ENCODE results near the gene DDX27.

DDX27 gene

GRCh38 chr20:49277786-49278035 lies 58.5 kb downstream of the DDX27 start:
- H3K4me1 ChIP-seq (ENCODE audit: control insufficient read depth, low read depth, low read length) = no peaks in the 10 kb centered on the region

GRCh38 chr20:49278036-49278817 lies 59.0 kb downstream of the DDX27 start, which contains the start of gene ZNFX1:
Gene ZNFX1, minus strand, starts transcription at chr20:49278057. Its CDS starts 2,218 bp downstream, at chr20:49275839.
- Histone ChIP-seq H3K79me1 (ENCODE audit: low read length) (peaks cover 11% of the 10 kb centered on the region), H2AK5ac (ENCODE audit: low read length) (peak within 1 kb of the TSS; percentile 60), H3K18ac (ENCODE audit: low read length) (peak within 1 kb of the TSS; percentile 99), H4K5ac (ENCODE audit: low read length) (no peak within 1 kb of the TSS), H2BK5ac (ENCODE audit: low read length) (peak within 1 kb of the TSS; percentile 92), H3K79me2 (ENCODE audit: control insufficient read depth, insufficient read depth, low read length) (peaks cover 72% of the 10 kb centered on the region), H4K8ac (ENCODE audit: low read depth, low read length) (no peak within 1 kb of the TSS), H3K4me2 (ENCODE audit: low read length) (peak within 1 kb of the TSS; percentile 66), H3K4me3 (ENCODE audit: low read length) (peak within 1 kb of the TSS; percentile 83), H3K9ac (ENCODE audit: low read length) (peak within 1 kb of the TSS; percentile 96), H2BK15ac (replicated peaks; ENCODE audit: low read depth) (no peak within 1 kb of the TSS), H3K27me3 (ENCODE audit: insufficient read depth, low read length, poor library complexity) (no peaks in the 10 kb centered on the region), H3K4me1 (ENCODE audit: control insufficient read depth, low read depth, low read length) (no peaks in the 10 kb centered on the region), H3K23ac (ENCODE audit: low read length) (no peak within 1 kb of the TSS), H3K27ac (ENCODE audit: low read depth, low read length) (peak within 1 kb of the TSS; percentile 99), H3K56ac (ENCODE audit: low read length) (peak within 1 kb of the TSS; percentile 98), H3K36me3 (ENCODE audit: control insufficient read depth, insufficient read depth, low read length) (peaks cover 34% of the 10 kb centered on the region), H3K4ac (ENCODE audit: low read depth, low read length) (peak within 1 kb of the TSS; percentile 89), H2BK120ac (ENCODE audit: low read depth, low read length) (peak within 1 kb of the TSS; percentile 86)
- DNase-seq = peak; percentile 99
- WGBS (ENCODE audit: extremely low coverage, insufficient coverage, low lambda C conversion rate) = no CpG with 5 or more reads among the region's 80 CpGs

More at GRCh38 chr20:49277786-49278035, 58.5 kb downstream of the DDX27 start:
- peaks cover 29% of the 10 kb centered on the region for H3K36me3 ChIP-seq (ENCODE audit: control insufficient read depth, insufficient read depth, low read length)
- peaks cover 67% of the 10 kb centered on the region for H3K79me2 ChIP-seq (ENCODE audit: control insufficient read depth, insufficient read depth, low read length)
- H3K27ac ChIP-seq (ENCODE audit: low read depth, low read length) = peak overlapping the region; percentile 99
- H3K56ac ChIP-seq (ENCODE audit: low read length) = peak overlapping the region; percentile 98
- no peak overlapping the region for H4K8ac ChIP-seq (ENCODE audit: low read depth, low read length)
- H3K9ac ChIP-seq (ENCODE audit: low read length) = peak overlapping the region; percentile 96
- no peak overlapping the region for H2BK120ac ChIP-seq (ENCODE audit: low read depth, low read length)
- no peak overlapping the region for H2BK5ac ChIP-seq (ENCODE audit: low read length)
- peak overlapping the region; percentile 17 for H3K4ac ChIP-seq (ENCODE audit: low read depth, low read length)
- H3K79me1 ChIP-seq (ENCODE audit: low read length) = peaks cover 11% of the 10 kb centered on the region
- whole genome bisulfite sequencing (ENCODE audit: extremely low coverage, insufficient coverage, low lambda C conversion rate) = no CpG with 5 or more reads among the region's 22 CpGs
- peak overlapping the region; percentile 46 for H3K4me2 ChIP-seq (ENCODE audit: low read length)
- DNase-seq = no peak
- H3K18ac ChIP-seq (ENCODE audit: low read length) = peak overlapping the region; percentile 54
- H2AK5ac ChIP-seq (ENCODE audit: low read length) = no peak overlapping the region
- no peaks in the 10 kb centered on the region for H3K27me3 ChIP-seq (ENCODE audit: insufficient read depth, low read length, poor library complexity)
- peak overlapping the region; percentile 83 for H3K4me3 ChIP-seq (ENCODE audit: low read length)
- no peak overlapping the region for H2BK15ac ChIP-seq (replicated peaks; ENCODE audit: low read depth)
- H4K5ac ChIP-seq (ENCODE audit: low read length) = no peak overlapping the region
- H3K23ac ChIP-seq (ENCODE audit: low read length) = no peak overlapping the region

- peak overlapping the region; percentile 94 for H3K18ac ChIP-seq (ENCODE audit: low read length)
Observed at GRCh38 chr20:49278818-49279676, 59.8 kb downstream of the DDX27 start.

DNA sequence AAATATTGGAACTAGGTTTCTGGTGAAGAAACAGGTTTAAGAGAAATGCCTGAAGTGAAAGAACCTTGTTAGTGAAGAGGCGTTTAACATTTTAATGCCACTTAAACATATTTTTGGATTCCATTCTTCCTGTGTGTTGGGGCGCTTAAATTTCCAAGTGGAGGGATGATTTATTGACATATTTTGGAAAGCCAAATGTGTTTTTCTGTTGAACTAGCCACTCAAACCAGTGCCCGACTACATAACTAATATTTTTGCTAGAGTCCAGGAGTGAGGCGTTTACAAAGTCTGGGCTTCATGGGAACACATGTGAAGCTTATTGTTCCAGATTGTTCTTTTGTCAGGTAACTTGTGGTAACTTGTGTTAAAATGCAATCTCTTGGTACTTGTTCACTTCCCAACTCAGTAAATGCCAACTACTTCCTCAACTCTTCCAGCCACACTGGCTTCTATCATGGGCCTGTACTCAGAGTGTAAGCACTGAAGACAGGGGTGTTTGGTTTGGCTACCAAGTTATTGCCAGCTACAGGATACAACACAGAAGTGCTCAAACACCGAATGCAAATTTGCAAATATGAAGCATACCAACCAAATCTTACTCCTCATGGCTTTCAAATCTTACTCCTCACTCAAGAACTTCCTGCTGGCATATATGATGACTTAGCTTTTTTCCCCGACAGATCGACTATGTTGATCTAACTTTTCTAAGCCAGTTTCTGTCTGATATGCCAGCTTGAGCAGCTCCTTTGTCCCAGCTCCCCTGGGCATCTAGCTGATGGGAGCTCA lies 60.7 kb downstream of the DDX27 start:
- H4K5ac ChIP-seq (ENCODE audit: low read length) = no peak overlapping the region
- H3K27ac ChIP-seq (ENCODE audit: low read depth, low read length) = peak overlapping the region; percentile 53
- no peak overlapping the region for H2BK15ac ChIP-seq (replicated peaks; ENCODE audit: low read depth)
- no peaks in the 10 kb centered on the region for H3K4me1 ChIP-seq (ENCODE audit: control insufficient read depth, low read depth, low read length)
- peak overlapping the region; percentile 89 for H3K4ac ChIP-seq (ENCODE audit: low read depth, low read length)
- H2BK120ac ChIP-seq (ENCODE audit: low read depth, low read length) = no peak overlapping the region
- H3K79me1 ChIP-seq (ENCODE audit: low read length) = peaks cover 11% of the 10 kb centered on the region
- no peaks in the 10 kb centered on the region for H3K27me3 ChIP-seq (ENCODE audit: insufficient read depth, low read length, poor library complexity)
- no peak overlapping the region for H3K18ac ChIP-seq (ENCODE audit: low read length)
- H2AK5ac ChIP-seq (ENCODE audit: low read length) = no peak overlapping the region
- H2BK5ac ChIP-seq (ENCODE audit: low read length) = peak overlapping the region; percentile 40
- peak; percentile 28 for DNase-seq
- H3K36me3 ChIP-seq (ENCODE audit: control insufficient read depth, insufficient read depth, low read length) = peaks cover 43% of the 10 kb centered on the region
- no peak overlapping the region for H4K8ac ChIP-seq (ENCODE audit: low read depth, low read length)
- H3K79me2 ChIP-seq (ENCODE audit: control insufficient read depth, insufficient read depth, low read length) = peaks cover 88% of the 10 kb centered on the region
- H3K56ac ChIP-seq (ENCODE audit: low read length) = peak overlapping the region; percentile 98
- WGBS (ENCODE audit: extremely low coverage, insufficient coverage, low lambda C conversion rate) = no CpG with 5 or more reads among the region's 7 CpGs
- H3K23ac ChIP-seq (ENCODE audit: low read length) = peak overlapping the region; percentile 29
- H3K4me3 ChIP-seq (ENCODE audit: low read length) = peak overlapping the region; percentile 64
- peak overlapping the region; percentile 56 for H3K4me2 ChIP-seq (ENCODE audit: low read length)
- peak overlapping the region; percentile 78 for H3K9ac ChIP-seq (ENCODE audit: low read length)

More at GRCh38 chr20:49278818-49279676, 59.8 kb downstream of the DDX27 start:
- Histone ChIP-seq H2AK5ac (ENCODE audit: low read length) (peak overlapping the region; percentile 27), H3K4me2 (ENCODE audit: low read length) (peak overlapping the region; percentile 9), H4K8ac (ENCODE audit: low read depth, low read length) (no peak overlapping the region), H3K27ac (ENCODE audit: low read depth, low read length) (peak overlapping the region; percentile 59), H4K5ac (ENCODE audit: low read length) (no peak overlapping the region), H2BK5ac (ENCODE audit: low read length) (peak overlapping the region; percentile 92), H3K27me3 (ENCODE audit: insufficient read depth, low read length, poor library complexity) (no peaks in the 10 kb centered on the region), H3K4me3 (ENCODE audit: low read length) (peak overlapping the region; percentile 64), H3K4me1 (ENCODE audit: control insufficient read depth, low read depth, low read length) (no peaks in the 10 kb centered on the region), H3K36me3 (ENCODE audit: control insufficient read depth, insufficient read depth, low read length) (peaks cover 41% of the 10 kb centered on the region), H2BK120ac (ENCODE audit: low read depth, low read length) (no peak overlapping the region), H3K9ac (ENCODE audit: low read length) (peak overlapping the region; percentile 78), H3K4ac (ENCODE audit: low read depth, low read length) (peak overlapping the region; percentile 89), H3K56ac (ENCODE audit: low read length) (peak overlapping the region; percentile 98), H3K23ac (ENCODE audit: low read length) (no peak overlapping the region), H3K79me2 (ENCODE audit: control insufficient read depth, insufficient read depth, low read length) (peaks cover 80% of the 10 kb centered on the region), H3K79me1 (ENCODE audit: low read length) (peaks cover 11% of the 10 kb centered on the region), H2BK15ac (replicated peaks; ENCODE audit: low read depth) (no peak overlapping the region)
- WGBS (ENCODE audit: extremely low coverage, insufficient coverage, low lambda C conversion rate) = no CpG with 5 or more reads among the region's 33 CpGs
- DNase-seq = peak; percentile 17

- Histone ChIP-seq H2BK120ac (ENCODE audit: low read depth, low read length) (no peak overlapping the region), H3K27me3 (ENCODE audit: insufficient read depth, low read length, poor library complexity) (no peaks in the 10 kb centered on the region), H3K79me1 (ENCODE audit: low read length) (peaks cover 8% of the 10 kb centered on the region), H3K23ac (ENCODE audit: low read length) (no peak overlapping the region), H2BK5ac (ENCODE audit: low read length) (no peak overlapping the region), H4K5ac (ENCODE audit: low read length) (no peak overlapping the region), H3K9ac (ENCODE audit: low read length) (peak overlapping the region; percentile 78), H3K79me2 (ENCODE audit: control insufficient read depth, insufficient read depth, low read length) (peaks cover 91% of the 10 kb centered on the region), H2BK15ac (replicated peaks; ENCODE audit: low read depth) (no peak overlapping the region), H4K8ac (ENCODE audit: low read depth, low read length) (no peak overlapping the region), H3K36me3 (ENCODE audit: control insufficient read depth, insufficient read depth, low read length) (peaks cover 48% of the 10 kb centered on the region), H3K4me1 (ENCODE audit: control insufficient read depth, low read depth, low read length) (peaks cover 2% of the 10 kb centered on the region), H3K56ac (ENCODE audit: low read length) (peak overlapping the region; percentile 98), H3K18ac (ENCODE audit: low read length) (no peak overlapping the region), H2AK5ac (ENCODE audit: low read length) (no peak overlapping the region), H3K4me2 (ENCODE audit: low read length) (peak overlapping the region; percentile 56), H3K4ac (ENCODE audit: low read depth, low read length) (no peak overlapping the region), H3K27ac (ENCODE audit: low read depth, low read length) (peak overlapping the region; percentile 53), H3K4me3 (ENCODE audit: low read length) (peak overlapping the region; percentile 64)
- peak; percentile 18 for DNase-seq
- no CpG with 5 or more reads among the region's 6 CpGs for WGBS (ENCODE audit: extremely low coverage, insufficient coverage, low lambda C conversion rate)
Observed at GRCh38 chr20:49280463-49281058, 61.3 kb downstream of the DDX27 start.

Data from mesendoderm (in vitro differentiated cells).